ENCODE data around the gene TBC1D32.

DNA sequence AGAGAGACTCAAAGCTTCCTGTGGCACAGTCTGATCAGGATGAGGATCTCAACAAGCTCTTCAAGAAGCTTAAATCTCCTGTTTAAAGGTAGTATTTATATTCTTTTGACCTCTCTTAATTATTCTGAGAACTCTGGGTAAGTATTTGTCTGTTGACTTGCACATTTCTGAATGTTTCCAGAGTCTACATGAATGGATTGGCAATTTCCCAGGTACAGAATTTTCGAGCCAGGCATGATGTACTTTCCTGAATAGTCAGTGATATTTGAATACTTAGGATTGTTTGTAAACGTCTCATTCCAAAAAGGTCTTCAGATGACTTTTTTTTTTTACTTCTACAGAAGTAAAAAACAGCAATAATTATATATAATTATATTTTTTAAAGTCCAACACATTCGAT, 293.4 kb downstream of the TBC1D32 start:
- TF ChIP-seq POLR2A (IDR thresholded peaks at IDR 0.05; ENCODE audit: low read length), result no peak
- no peak for TF ChIP-seq GATA1 (IDR thresholded peaks at IDR 0.05; ENCODE audit: low read depth, low read length)
